ENCODE data around the gene C3AR1.

The C3AR1 gene

DNA sequence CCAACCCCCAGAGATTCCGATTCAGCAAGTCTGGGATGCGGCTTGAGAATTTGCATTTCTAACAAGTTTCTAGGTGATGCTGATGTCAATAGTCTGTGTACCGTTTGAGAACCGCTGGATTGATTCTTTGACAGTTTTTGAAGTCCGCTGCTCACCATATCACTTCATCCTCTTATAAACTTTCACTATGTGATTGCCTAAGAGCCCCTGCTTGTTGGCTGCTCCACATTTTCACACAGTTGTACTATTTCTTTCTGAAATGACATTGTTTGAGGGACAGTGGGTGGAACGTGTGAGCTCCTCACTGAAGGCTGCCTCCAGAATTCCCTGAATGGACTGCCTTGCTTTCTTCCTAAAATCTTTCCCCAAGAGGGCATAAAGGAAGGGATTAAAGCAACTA lies 7.7 kb downstream of the C3AR1 start:
- Histone ChIP-seq H3K4me2 (no peak overlapping the region), H3K9me3 (no peaks in the 10 kb centered on the region), H3K9ac (no peak overlapping the region), H3K27ac (no peak overlapping the region), H3K36me3 (peaks cover 26% of the 10 kb centered on the region), H3K4me1 (no peaks in the 10 kb centered on the region), H4K20me1 (no peaks in the 10 kb centered on the region), H3K27me3 (no peaks in the 10 kb centered on the region), H3K4me3 (no peak overlapping the region)
- no peak for TF ChIP-seq Cebpa-rat (IDR thresholded peaks at IDR 0.05)

DNA sequence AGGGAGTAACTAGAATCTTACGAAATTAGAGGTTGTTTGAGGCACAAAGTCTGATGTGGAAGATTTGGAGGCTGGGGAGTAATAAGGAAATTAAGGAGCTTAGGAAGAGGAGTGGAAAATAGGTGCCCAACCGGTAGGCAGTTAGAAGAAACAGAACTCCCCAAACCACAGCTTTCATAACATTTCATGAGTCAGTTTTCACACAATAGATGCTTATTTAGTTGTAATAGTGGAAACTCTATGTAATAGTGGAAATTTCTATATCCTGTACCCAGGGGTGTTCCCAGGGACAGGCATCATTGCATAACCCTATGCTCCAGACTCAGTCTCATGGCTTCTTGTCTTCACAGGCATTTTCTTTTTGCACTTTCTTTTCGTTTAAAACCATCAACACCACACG lies 8.3 kb downstream of the C3AR1 start:
- Histone ChIP-seq H3K27ac (no peak overlapping the region), H4K20me1 (no peaks in the 10 kb centered on the region), H3K27me3 (no peaks in the 10 kb centered on the region), H3K36me3 (peaks cover 32% of the 10 kb centered on the region), H3K4me3 (no peak overlapping the region), H3K9me3 (no peaks in the 10 kb centered on the region), H3K9ac (no peak overlapping the region), H3K4me2 (no peak overlapping the region), H3K4me1 (no peaks in the 10 kb centered on the region)
- TF ChIP-seq Cebpa-rat (IDR thresholded peaks at IDR 0.05) = no peak

DNA sequence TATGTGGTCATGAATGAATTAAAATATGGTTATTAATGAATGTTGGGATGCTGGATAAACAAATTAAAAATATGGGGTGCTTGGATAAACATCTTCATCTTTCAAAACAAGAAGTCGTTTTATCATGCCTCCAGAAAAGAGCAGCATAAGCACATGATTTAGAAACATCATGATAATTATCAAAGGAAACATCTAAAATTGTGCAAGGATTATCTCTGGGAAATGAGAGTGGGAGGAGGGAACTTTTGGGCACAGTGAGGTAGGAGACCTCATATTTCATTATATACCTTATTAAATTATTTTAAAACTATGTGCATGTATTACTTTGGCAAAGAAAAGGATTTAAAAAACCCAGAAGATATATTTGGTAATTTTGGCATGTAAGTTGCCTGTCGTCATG lies 8.9 kb downstream of the C3AR1 start:
- H3K4me1 ChIP-seq = no peaks in the 10 kb centered on the region
- H3K9me3 ChIP-seq = no peaks in the 10 kb centered on the region
- H3K4me3 ChIP-seq = no peak overlapping the region
- no peak overlapping the region for H3K27ac ChIP-seq
- no peak for TF ChIP-seq Cebpa-rat (IDR thresholded peaks at IDR 0.05)
- no peak overlapping the region for H3K4me2 ChIP-seq
- no peaks in the 10 kb centered on the region for H3K27me3 ChIP-seq
- H4K20me1 ChIP-seq = no peaks in the 10 kb centered on the region
- peaks cover 38% of the 10 kb centered on the region for H3K36me3 ChIP-seq
- H3K9ac ChIP-seq = no peak overlapping the region

DNA sequence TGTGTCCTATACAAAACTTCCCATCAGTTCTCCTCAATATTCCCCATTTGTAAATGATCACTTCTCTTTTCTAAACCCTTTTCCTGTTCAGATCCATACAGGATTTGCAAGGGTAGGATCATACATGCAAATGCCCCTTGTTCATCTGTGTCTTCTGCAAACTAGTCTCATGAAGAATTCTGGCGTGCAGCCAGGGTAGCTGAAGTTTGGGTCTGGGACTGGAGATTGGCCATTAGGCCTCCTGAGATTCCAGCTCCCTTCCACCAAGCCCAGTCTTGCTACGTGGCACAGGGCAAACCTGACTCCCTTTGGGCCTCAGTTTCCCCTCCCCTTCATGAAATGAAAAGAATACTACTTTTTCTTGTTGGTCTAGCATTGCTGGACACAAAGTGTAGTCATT lies 11.3 kb downstream of the C3AR1 start:
- Histone ChIP-seq H4K20me1 (no peaks in the 10 kb centered on the region), H3K9me3 (no peaks in the 10 kb centered on the region), H3K9ac (no peak overlapping the region), H3K4me2 (no peak overlapping the region), H3K27me3 (no peaks in the 10 kb centered on the region), H3K4me3 (no peak overlapping the region), H3K4me1 (peaks cover 6% of the 10 kb centered on the region; the same call in 1 of the 2 replicates), H3K36me3 (peaks cover 59% of the 10 kb centered on the region), H3K27ac (no peak overlapping the region)
- TF ChIP-seq Cebpa-rat (IDR thresholded peaks at IDR 0.05) = no peak

DNA sequence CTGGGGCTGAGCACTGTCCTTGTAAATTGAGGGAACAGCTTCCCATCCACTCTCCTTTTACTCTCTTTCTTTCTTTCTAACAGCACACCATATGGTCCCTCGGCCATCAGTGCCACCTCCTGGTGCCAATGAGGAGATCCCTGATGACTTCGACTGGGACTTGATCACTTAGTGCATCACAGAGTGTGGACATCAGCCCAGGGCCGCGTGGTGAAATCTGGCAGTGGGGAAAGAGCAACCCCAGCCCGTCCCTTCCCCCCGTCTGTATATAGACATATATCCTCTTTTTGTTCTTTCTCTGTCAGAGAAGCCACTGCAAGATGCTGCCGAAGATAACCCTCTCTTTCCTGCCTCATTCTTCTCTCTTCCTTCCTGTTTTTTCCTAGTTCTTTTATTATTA lies 13.5 kb downstream of the C3AR1 start:
- no peak overlapping the region for H3K4me3 ChIP-seq
- peaks cover 80% of the 10 kb centered on the region for H3K36me3 ChIP-seq
- H3K9me3 ChIP-seq = no peaks in the 10 kb centered on the region
- H3K4me1 ChIP-seq = peaks cover 6% of the 10 kb centered on the region; the same call in 1 of the 2 replicates
- no peak for TF ChIP-seq Cebpa-rat (IDR thresholded peaks at IDR 0.05)
- H4K20me1 ChIP-seq = no peaks in the 10 kb centered on the region
- no peaks in the 10 kb centered on the region for H3K27me3 ChIP-seq
- no peak overlapping the region for H3K9ac ChIP-seq
- H3K4me2 ChIP-seq = no peak overlapping the region
- H3K27ac ChIP-seq = no peak overlapping the region

DNA sequence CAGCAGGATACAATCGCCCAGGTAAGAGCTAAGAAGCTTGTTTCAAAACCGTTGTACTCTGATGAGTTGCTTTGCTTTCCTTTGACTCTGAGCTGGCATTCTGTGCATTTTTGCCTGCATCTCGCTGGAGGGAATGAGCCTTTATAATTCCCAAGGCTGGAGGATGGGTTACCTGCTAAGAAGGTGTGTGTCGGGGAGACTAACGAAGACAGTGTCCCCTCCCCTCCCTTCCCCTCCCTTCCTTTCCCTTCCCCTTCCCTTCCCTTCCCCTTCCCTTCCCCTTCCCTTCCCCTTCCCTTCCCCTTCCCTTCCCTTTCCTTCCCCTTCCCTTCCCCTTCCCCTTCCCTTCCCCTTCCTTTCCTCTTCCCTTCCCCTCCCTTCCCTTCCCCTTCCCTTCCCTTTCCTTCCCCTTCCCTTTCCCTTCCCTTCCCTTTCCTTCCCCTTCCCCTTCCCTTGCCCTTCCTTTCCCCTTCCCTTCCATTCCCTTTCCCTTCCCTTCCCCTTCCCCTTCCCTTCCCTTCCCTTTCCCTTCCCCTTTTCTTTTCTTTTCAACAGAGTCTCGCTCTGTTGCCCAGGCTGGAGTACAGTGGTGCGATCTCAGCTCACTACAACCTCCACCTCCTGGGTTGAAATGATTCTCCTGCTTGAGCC lies 15.4 kb downstream of the C3AR1 start:
- peaks cover 6% of the 10 kb centered on the region; the same call in 1 of the 2 replicates for H3K4me1 ChIP-seq

DNA sequence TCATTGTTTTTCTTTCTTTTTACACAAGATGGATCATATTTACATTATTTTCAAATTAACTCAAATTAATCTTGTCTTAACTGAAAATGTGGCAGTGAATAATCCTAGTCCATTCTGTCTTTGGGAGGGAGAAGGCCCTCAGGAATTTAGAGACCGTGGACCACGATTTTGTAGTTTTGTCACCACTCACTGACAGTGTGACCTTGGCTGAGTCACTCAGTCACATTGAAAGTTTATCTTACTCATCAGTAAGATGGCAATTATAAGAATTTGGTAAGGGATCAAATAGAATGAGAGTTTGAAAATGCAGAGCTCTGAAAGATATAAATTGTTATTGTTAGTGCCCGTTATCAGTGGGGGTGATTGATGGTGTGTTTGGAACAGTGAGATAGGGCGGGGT lies 17.3 kb downstream of the C3AR1 start:
- no peak overlapping the region for H3K9ac ChIP-seq
- H3K36me3 ChIP-seq = peaks cover 95% of the 10 kb centered on the region
- no peak overlapping the region for H3K27ac ChIP-seq
- H3K9me3 ChIP-seq = no peaks in the 10 kb centered on the region
- no peaks in the 10 kb centered on the region for H3K27me3 ChIP-seq
- no peak overlapping the region for H3K4me2 ChIP-seq
- H3K4me3 ChIP-seq = no peak overlapping the region
- no peaks in the 10 kb centered on the region for H4K20me1 ChIP-seq
- no peak for TF ChIP-seq Cebpa-rat (IDR thresholded peaks at IDR 0.05)
- peaks cover 6% of the 10 kb centered on the region; the same call in 1 of the 2 replicates for H3K4me1 ChIP-seq

More for the DNA sequence above, 15.4 kb downstream of the C3AR1 start:
- Histone ChIP-seq H3K9me3 (no peaks in the 10 kb centered on the region), H3K27ac (no peak overlapping the region), H4K20me1 (no peaks in the 10 kb centered on the region), H3K4me2 (no peak overlapping the region), H3K36me3 (peaks cover 95% of the 10 kb centered on the region), H3K27me3 (no peaks in the 10 kb centered on the region), H3K4me3 (no peak overlapping the region), H3K9ac (no peak overlapping the region)
- no peak for TF ChIP-seq Cebpa-rat (IDR thresholded peaks at IDR 0.05)

DNA sequence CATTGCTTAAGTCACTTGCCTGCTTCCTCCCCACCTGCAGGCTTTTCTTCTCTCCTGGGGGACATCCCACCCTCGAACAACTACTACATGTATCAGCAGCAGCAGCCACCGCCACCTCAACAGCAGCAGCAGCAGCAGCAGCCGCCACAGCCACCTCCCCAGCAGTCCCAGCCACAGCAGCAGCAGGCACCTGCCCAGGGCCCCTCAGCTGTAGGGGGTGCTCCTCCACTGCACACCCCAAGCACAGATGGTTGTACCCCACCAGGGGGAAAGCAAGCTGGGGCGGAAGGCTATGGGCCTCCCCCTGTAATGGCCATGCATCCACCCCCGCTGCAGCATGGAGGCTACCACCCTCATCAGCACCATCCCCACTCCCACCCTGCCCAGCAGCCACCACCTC lies 18.3 kb downstream of the C3AR1 start:
- H3K4me3 ChIP-seq = no peak overlapping the region
- no peak overlapping the region for H3K9ac ChIP-seq
- H4K20me1 ChIP-seq = no peaks in the 10 kb centered on the region
- H3K36me3 ChIP-seq = peaks cover 93% of the 10 kb centered on the region
- no peaks in the 10 kb centered on the region for H3K9me3 ChIP-seq
- TF ChIP-seq Cebpa-rat (IDR thresholded peaks at IDR 0.05) = no peak
- H3K27me3 ChIP-seq = no peaks in the 10 kb centered on the region
- H3K4me1 ChIP-seq = peaks cover 6% of the 10 kb centered on the region; the same call in 1 of the 2 replicates
- no peak overlapping the region for H3K27ac ChIP-seq
- no peak overlapping the region for H3K4me2 ChIP-seq

DNA sequence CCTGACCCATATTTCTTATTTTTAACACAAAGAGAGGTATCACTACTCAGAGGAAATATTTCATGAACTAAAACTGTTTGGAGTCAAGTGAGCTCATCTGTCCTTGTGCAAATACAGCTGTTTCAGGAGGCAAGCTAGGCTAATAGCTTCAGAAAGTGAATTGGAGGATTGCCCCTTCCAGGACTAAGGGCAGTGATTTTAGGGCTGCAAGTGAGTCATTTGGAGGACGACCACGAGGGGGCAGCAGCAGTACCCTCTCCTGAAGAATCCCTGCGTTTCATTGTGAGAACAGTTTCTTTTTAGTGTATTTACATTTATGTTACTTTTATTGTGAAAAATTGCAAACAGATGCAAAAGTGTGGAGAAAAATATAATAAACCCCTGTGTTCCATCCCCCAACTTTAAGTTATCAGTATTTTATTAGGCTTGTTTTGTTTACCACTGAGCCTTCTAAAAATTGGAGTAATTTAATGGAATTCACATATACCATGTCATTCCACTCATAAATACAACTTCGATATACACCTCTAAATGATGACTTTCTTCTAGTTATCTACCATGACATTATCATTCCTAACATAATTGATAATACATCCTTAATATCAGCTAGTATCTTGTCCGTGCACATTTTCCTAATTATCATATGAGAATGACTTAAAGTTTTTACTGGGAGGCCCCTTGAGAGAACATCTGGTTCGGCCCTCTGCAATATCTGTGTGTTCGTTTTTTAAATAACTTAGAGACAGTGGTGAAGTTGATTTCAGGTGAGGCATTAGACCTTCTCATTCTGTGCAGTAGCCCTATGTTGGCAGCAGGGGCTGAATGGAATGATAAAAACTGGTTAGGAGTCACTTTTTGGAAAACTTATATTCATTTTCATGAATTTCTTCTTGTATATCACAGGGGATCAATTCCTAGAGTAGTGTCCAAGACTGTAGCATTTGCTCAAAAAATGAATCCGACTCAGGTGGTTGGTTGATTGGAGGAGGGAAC lies 19.9 kb downstream of the C3AR1 start:
- Histone ChIP-seq H3K4me1 (peaks cover 2% of the 10 kb centered on the region; the same call in 1 of the 2 replicates), H3K27me3 (no peaks in the 10 kb centered on the region), H3K9me3 (no peaks in the 10 kb centered on the region), H3K36me3 (peaks cover 93% of the 10 kb centered on the region), H3K9ac (no peak overlapping the region), H3K4me2 (no peak overlapping the region), H3K4me3 (no peak overlapping the region), H4K20me1 (no peaks in the 10 kb centered on the region), H3K27ac (no peak overlapping the region)
- no peak for TF ChIP-seq Cebpa-rat (IDR thresholded peaks at IDR 0.05)

DNA sequence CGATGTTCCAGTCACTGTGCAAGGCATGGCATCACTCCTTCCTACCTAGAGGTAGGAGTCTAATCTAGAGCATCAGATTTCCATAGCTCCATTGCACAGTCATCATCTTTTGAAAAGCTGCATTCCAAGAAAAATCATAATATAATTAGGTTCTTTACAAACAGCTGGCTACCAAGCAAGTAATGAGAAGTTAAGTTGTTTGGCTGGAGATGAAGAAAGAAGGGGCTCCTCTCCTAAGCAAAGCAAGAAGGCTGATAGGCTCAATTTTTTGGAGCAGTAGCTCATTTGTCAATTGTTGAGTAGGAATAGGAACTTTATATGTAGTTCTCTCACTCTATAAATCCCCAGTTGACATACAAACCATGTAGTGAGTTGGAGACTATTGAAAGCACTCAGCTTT lies 25.4 kb downstream of the C3AR1 start:
- H3K36me3 ChIP-seq = peaks cover 62% of the 10 kb centered on the region
- H3K4me2 ChIP-seq = no peak overlapping the region
- H3K9ac ChIP-seq = no peak overlapping the region
- H3K4me3 ChIP-seq = no peak overlapping the region
- TF ChIP-seq Cebpa-rat (IDR thresholded peaks at IDR 0.05) = no peak
- no peaks in the 10 kb centered on the region for H3K9me3 ChIP-seq
- no peak overlapping the region for H3K27ac ChIP-seq
- peaks cover 40% of the 10 kb centered on the region for H3K4me1 ChIP-seq
- H4K20me1 ChIP-seq = peaks cover 20% of the 10 kb centered on the region; the same call in 1 of the 2 replicates
- H3K27me3 ChIP-seq = no peaks in the 10 kb centered on the region
